HG02759 (cell line): ENCODE results near the gene KRT72.

Experiments used
- ATAC-seq: cut with Tn5 transposase; IDR thresholded peaks from one replicate; pipeline ENCODE4 v1.9.1; 2021; ENCODE audit warnings: mild to moderate bottlenecking, moderate library complexity; ENCODE audit not compliant: unreplicated experiment

The KRT72 gene

GRCh38 chr12:52630599-52631200 lies 29.4 kb upstream of the KRT72 start:
- no peak for ATAC-seq

GRCh38 chr12:52630008-52630500 lies 28.8 kb upstream of the KRT72 start:
- no peak for ATAC-seq

- ATAC-seq: no peak
These were observed 28.2 kb upstream of the KRT72 start for GRCh38 chr12:52629281-52630007.

- no peak for ATAC-seq
These were observed 27.6 kb upstream of the KRT72 start for GRCh38 chr12:52628841-52629240.

GRCh38 chr12:52628111-52628507 lies 26.8 kb upstream of the KRT72 start:
- no peak for ATAC-seq

GRCh38 chr12:52627395-52628110 lies 26.3 kb upstream of the KRT72 start:
- no peak for ATAC-seq

- ATAC-seq: no peak
These were observed 21.1 kb upstream of the KRT72 start for GRCh38 chr12:52622349-52622748.

GRCh38 chr12:52618866-52619265 lies 17.6 kb upstream of the KRT72 start:
- no peak for ATAC-seq

GRCh38 chr12:52618216-52618615 lies 17.0 kb upstream of the KRT72 start, which contains the start of gene KRT73:
TSS of gene KRT73 (minus strand) at chr12:52618559. CDS start at chr12:52618524, 35 bp downstream.
- no peak for ATAC-seq

- no peak for ATAC-seq
These were observed 16.1 kb upstream of the KRT72 start for GRCh38 chr12:52617403-52617785.

GRCh38 chr12:52616680-52617402 lies 15.6 kb upstream of the KRT72 start:
- ATAC-seq: no peak

- ATAC-seq: no peak
These were observed 14.6 kb upstream of the KRT72 start for GRCh38 chr12:52615912-52616311.

- ATAC-seq: no peak
These were observed 14.1 kb upstream of the KRT72 start for GRCh38 chr12:52615208-52615868.

- no peak for ATAC-seq
These were observed 13.3 kb upstream of the KRT72 start for GRCh38 chr12:52614381-52615207.

GRCh38 chr12:52613384-52614030 lies 12.2 kb upstream of the KRT72 start:
- no peak for ATAC-seq

GRCh38 chr12:52612431-52613383 lies 11.4 kb upstream of the KRT72 start:
- ATAC-seq: no peak

- ATAC-seq: no peak
These were observed 9.8 kb upstream of the KRT72 start for GRCh38 chr12:52611080-52611468.
